ENCODE measurements around the gene WDR7.

DNA sequence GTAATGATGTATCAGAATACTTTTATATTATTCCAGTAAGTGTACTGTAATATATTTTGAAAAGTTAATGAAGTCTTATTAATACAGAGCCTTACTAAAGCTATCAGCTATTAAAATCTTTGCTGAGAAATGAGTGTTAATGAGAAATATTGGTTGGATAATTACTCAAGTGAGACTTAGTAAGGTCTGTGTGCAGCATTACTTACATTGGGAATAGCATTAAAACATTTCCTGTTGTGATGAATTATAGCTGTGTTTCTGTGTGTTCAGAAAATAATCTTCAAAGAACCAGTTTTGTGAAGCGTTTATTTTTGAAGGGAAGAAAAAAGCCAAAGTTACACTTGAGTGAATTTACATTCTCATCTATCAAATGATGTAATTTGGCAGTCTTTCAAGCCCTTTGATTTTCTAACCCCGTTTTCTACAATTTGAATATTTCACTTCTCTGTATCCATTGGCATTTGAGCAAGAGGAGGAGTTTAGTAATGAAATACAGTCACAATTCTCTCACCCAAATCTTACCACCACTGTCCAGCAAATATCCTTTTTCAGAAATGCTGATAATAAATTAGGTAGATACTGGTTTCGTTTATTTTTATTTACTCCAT, 372.2 kb downstream of the WDR7 start:
- TF ChIP-seq EP300 (IDR thresholded peaks at IDR 0.05) (no peak), POLR2A (IDR thresholded peaks at IDR 0.05) (no peak)
